Measurements from ENCODE around the gene PSMB10.
"Not testable (repeated sequence)": the region's sequence is repeated elsewhere in the genome, so short reads cannot be mapped to it uniquely, and the experiment has no call there.

Gene PSMB10

GRCh38 chr16:67936124-67936879 lies at the start of gene PSMB10:
PSMB10 (minus strand) TSS chr16:67936850; CDS start chr16:67936749, 101 bp downstream.
- peak; percentile 61 for DNase-seq (ENCODE audit: low read depth, low spot score)

- no peak for DNase-seq (ENCODE audit: low read depth, low spot score)
These were observed 45.5 kb upstream of the PSMB10 start for GRCh38 chr16:67982011-67982696.

DNA sequence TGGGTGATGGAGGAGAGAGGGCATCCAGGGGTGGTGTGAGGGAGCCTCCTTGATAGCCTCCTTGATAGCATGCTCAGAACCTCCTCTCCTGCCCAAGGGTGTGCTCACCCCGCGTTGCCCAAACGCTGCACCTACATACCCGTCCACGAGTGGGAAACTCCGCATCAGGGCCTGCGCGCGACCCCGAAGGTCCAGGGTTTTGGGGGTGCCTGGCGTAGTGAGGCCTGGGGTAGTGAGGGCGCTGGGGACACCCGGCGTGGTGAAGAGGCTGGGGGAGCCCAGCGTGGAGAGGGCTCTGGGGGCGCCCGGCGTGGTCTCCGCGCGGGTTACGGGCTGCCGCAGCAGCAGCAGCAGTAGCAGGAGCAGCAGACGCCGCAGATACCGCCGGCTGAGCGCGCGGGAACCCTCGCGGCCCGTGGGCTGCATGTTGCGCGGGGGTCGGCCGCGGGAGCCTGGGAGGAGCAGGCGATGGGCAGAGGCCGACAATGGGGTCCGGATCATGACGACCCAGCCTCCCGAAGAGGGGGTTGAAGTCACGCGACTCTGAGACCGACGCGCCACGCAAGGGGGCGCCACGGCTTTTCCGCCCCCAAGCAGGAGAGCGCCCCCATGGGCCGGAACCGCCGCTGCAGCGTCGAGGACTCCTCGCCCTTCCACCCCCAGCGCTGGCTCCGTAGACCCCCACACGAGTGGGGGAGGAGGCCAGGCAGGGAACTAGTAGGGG lies 43.5 kb upstream of the PSMB10 start, which contains the start of gene DPEP3:
Gene DPEP3 (minus strand): TSS at position 545 of the 724 bp plus-strand sequence. CDS start 119 bp downstream, at position 426.
- DNase-seq (ENCODE audit: low read depth, low spot score): no peak

DNA sequence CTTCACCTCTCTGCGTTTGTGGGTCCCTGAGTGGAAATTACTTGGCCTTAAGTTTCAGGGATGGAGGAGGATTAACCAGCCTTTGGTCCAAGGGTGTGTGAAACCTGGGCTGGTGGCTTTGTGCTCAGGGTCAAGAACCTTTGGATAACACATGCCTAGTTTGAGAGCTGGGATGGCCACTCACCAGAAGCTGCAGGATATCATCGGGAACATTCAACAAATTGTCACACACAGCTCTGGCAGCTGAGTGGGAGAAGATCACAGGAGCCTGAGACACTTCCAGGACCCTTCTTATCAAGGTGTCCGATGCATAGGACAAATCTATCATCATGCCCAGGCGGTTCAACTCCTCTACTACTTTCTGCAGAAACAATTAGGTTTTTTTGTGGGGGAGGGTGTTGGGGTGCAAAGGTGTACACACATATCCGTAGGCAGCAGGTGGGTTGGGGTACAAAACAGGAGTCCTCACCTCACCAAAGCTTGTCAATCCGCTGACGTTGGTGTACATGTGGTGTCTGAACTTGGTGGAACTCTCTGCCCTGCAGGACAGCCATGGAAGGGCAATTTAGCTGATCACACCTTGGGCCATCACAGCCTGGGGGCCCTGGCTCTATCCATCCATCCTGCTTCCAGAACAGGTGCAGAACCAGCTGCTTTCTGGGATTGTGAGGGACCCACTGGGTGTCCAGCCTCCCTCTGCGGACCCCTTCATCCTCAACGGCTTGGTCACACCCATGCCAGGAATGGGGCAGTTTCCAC lies 41.0 kb upstream of the PSMB10 start:
- no peak for DNase-seq (ENCODE audit: low read depth, low spot score)

GRCh38 chr16:67977005-67977404 lies 40.4 kb upstream of the PSMB10 start:
- no peak for DNase-seq (ENCODE audit: low read depth, low spot score)

DNA sequence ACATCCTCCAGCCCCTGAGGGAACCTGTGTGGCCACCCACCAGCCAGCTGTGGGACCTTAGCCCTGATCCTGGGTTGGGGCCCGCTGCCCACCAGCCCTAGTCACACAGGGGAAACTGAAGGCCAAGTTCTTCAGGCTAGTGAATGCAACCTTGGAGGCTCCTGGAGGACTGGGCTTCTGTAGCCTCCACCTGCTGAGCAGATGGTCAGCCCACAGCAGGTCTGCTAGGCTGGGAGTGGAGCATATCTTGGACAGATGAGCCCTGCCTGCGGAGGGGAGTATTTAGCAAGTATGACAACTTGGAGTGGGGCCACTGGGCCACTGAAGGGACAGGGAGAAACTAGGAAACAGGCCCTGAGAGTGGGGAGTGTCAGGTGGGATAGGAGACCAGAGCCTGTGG lies 39.6 kb upstream of the PSMB10 start:
- DNase-seq (ENCODE audit: low read depth, low spot score): no peak

DNA sequence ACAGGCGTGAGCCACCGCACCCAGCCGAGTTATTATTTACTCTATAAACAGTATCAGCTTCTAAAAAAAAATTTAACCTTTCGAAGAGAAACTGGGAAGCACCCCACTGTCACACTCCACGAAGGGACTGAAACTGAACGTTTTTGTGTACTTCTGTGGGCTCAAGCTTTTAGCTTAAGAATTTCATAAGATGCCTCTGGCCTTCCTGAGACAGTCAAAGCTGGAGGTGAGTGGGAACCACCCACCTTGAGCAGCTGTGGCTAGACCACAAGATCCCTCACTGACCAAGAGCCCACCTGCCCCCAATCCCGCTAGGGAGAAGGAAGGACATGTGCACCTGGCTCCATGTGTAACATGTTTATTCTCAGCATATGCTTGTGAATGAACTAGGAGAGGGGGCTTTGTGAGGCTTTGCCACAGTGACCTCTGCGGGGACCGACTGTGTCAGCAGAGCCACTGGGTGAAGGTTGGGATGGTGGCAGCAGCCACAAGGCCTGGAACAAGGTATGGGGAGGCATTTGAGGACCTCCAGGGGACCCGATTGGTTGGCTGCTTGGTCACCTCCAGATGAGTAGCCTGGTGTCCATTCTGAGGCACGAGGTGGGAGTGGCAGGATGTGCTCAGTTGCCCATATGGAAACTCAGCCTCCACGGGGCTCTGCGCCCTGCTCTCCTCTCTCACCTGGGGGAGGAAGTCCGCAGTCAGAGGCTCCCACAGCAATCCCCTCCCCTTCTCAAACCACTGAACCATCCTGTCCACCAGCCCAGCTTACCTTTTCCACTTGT lies 38.9 kb upstream of the PSMB10 start:
- DNase-seq (ENCODE audit: low read depth, low spot score): no peak

DNA sequence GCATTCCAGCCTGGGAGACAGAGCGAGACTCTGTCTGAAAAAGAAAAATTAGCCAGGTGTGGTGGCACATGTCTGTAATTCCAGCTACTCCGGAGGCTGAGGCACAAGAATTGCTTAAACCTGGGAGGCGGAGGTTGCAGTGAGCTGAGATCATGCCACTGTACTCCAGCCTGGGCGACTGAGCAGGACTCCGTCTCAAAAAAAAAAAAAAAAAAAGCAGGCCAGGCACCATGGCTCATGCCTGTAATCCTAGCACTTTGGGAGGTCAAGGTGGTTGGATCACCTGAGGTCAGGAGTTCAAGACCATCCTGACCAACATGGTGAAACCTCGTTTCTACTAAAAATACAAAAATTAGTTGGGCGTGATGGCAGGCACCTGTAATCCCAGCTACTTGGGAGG lies 35.6 kb upstream of the PSMB10 start:
- not testable (repeated sequence) for DNase-seq (ENCODE audit: low read depth, low spot score)

- no peak for DNase-seq (ENCODE audit: low read depth, low spot score)
These were observed 34.5 kb upstream of the PSMB10 start for GRCh38 chr16:67971111-67971510.

- DNase-seq (ENCODE audit: low read depth, low spot score): no peak
These were observed 32.8 kb upstream of the PSMB10 start for GRCh38 chr16:67969254-67970039.

DNA sequence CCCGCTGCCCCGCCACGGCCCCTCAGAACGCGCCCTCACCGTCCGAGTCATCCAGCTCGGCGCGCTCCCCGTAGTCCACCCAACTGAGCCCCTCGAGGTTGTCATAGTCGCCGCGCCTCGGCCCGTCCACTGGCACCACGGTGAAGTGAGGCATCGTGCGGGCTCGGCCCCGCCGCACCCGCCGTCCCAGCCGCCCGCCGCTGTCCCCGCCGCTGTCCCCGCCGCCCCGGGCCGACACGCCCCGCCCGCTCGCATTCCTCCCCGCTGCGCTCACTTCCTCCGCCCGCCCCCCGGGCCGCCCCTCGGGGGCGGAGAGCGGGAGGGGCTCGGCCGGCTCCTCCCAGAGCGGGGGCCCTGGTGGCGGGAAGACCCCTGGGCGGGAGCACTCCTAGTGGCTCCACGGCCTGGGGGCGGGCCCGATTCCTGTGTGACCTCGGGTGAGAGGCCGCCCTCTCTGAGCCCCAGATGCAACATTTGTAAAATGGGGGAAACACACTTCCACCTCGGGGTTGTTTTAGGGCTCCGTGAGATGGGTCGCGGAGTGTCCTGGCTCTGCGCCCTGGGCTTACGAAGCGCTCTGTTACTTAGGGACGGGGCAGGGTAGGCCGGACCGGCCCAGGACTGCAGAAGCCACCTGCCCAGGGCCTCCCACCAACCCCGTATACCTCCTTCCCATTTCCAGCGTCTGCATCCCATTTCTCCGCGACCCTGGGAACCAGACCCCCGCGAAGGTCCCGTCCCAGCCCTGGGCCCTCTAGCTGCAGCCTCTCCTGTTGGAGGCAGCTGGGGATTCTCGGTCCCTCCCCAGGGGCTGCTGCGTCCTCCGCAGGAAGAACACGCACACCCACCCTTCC lies 32.0 kb upstream of the PSMB10 start, which contains the start of gene SLC12A4:
Gene SLC12A4 (minus strand): TSS at position 238 of the 854 bp plus-strand sequence. CDS start 84 bp downstream, at position 154.
- peak; percentile 94 for DNase-seq (ENCODE audit: low read depth, low spot score)

GRCh38 chr16:67967958-67968399 lies 31.3 kb upstream of the PSMB10 start:
- peak; percentile 68 for DNase-seq (ENCODE audit: low read depth, low spot score)

DNA sequence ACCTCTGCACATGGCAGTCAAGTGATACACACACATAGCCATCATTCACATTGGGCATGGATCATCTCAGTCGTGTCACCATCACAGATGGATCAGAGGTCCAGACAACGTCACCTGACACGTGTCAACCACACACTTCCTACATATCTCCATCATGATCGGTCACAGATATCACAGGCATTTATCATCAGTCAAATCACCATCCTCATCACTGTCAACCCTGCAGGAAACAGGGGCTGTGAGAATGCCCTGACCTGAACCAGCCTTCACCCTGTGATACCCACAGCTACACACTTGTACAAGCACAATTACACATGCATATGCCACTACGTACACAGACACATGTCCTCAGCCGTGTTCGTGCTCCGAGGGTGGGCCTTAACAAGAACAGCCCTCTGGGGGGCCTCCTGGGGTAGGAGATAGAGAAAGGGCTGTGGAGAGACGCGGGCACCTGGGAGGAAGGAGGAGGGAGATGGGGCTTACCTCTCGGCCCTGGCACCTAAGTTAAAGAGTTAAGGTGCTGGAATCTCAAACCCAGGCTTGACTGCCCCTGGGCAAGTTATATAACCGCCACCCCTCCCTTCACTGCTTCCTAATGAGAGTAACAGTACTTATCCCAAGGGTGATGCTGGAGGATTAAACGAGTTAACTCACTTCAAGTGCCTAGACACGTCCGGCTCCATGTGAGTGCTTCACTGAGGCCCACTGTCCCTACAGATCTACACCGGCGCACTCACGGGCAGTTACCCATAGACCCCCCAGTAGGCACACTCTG lies 30.7 kb upstream of the PSMB10 start:
- peak; percentile 26 for DNase-seq (ENCODE audit: low read depth, low spot score)

GRCh38 chr16:67966549-67967182 lies 30.0 kb upstream of the PSMB10 start:
- peak; percentile 48 for DNase-seq (ENCODE audit: low read depth, low spot score)

DNA sequence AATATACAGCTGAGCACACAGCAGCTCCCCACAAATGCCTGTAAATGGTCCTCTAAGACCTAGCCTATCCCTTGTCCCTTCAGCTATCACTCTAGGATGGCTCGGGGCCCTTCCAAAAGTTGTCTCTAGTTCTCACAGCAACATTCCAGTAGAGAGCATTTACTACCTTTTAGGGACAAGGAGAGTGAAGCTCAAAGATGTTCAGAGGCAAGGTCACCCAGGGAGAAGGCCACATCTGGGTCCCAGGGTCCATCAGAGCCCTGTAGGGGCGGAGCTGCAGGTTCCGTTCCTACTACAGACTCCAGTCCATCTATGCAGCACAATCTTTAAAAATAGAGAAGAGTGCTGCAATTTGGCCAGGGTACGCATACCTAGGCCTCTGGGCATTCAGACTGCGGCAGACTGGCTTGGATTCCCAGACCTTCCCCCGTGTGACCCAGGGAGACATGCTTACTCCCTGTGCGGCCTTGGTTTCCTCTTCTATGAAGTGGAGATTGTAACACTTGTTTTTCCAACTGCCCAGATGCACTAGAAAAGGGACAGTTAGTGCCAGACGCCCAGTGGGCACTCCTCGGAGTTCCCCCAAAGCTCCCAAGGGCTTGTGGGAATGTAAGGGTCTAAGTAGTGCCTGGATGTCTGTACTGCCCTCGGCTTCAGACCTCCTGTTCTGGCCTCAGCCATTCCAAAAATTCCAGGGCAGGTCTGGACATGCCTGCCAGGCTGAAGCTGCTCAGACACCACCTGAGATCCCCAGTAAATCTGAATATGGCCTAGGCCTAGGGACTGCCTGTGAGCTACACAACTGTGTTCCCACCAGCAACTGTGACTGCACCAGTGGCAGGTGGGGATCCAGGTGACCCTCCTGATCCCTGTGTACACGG lies 29.3 kb upstream of the PSMB10 start:
- peak; percentile 65 for DNase-seq (ENCODE audit: low read depth, low spot score)

GRCh38 chr16:67964477-67965131 lies 28.0 kb upstream of the PSMB10 start:
- DNase-seq (ENCODE audit: low read depth, low spot score): no peak
